A549 (cell line): ENCODE measurements around the gene USP38.

Experiments
- CBX2 ChIP-seq: fragments of 200-600 bp; sonication (generic); IDR thresholded peaks from 2 replicates; pipeline ENCODE4 v1.6.1; 2016; ENCODE audit warnings: low read depth, mild to moderate bottlenecking, borderline replicate concordance
- JUN ChIP-seq, 2 experiments: fragments of >200 bp; sonication (Bioruptor Twin); formaldehyde crosslinking; IDR thresholded peaks; 2 replicates in 1 of 2; 3 replicates in 1 of 2; pipeline ENCODE4 v1.6.1; 2016 to 2017
- JUNB ChIP-seq: fragments of >200 bp; sonication (Bioruptor Twin); formaldehyde crosslinking; IDR thresholded peaks from 2 replicates; pipeline ENCODE4 v1.6.1; 2016
- KDM1A ChIP-seq: fragments of 200-600 bp; sonication (generic); IDR thresholded peaks from 2 replicates; pipeline ENCODE4 v1.6.1; 2016; ENCODE audit warnings: low read depth, mild to moderate bottlenecking
- MAFK ChIP-seq: fragments of 450-650 bp; IDR thresholded peaks from 2 replicates; pipeline ENCODE4 v1.6.1; 2014; ENCODE audit not compliant: partially characterized antibody
- RCOR1 ChIP-seq: fragments of 150-350 bp; IDR thresholded peaks from 2 replicates; pipeline ENCODE4 v1.6.1; 2014; ENCODE audit warnings: antibody characterized with exemption, low read length, low read depth
- RFX5 ChIP-seq: fragments of 450-650 bp; IDR thresholded peaks from 2 replicates; pipeline ENCODE4 v1.7.1; 2014; ENCODE audit warnings: antibody characterized with exemption, mild to moderate bottlenecking, moderate library complexity

DNA sequence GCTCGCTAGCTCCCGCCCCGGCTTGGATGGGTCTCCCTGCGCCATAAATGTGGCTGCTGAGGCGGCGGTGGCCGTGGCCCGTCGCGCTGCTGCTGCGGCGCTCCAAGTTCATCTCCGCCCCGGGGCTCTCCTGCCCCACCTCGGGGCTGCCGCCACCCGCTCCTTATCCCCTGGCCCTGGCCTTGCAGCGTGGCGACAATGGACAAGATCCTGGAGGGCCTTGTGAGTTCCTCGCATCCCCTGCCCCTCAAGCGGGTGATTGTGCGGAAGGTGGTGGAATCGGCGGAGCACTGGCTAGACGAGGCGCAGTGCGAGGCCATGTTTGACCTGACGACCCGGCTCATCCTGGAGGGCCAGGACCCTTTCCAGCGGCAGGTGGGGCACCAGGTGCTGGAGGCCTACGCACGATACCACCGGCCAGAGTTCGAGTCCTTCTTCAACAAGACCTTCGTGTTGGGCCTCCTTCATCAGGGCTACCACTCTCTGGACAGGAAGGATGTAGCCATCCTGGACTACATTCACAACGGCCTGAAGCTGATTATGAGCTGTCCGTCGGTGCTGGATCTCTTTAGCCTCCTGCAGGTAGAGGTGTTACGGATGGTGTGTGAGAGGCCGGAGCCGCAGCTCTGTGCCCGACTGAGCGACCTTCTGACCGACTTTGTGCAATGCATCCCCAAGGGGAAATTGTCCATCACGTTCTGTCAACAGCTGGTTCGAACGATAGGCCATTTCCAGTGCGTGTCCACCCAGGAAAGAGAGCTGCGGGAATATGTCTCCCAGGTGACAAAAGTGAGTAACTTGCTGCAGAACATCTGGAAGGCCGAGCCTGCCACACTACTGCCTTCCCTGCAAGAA is 763 bp downstream of the USP38 start:
- TF ChIP-seq CBX2 = no peak
- TF ChIP-seq MAFK = no peak
- TF ChIP-seq RCOR1 = no peak
- TF ChIP-seq KDM1A = no peak
- TF ChIP-seq RFX5 = no peak
- TF ChIP-seq JUN (IDR thresholded peaks at IDR 0.05) = no peak
- TF ChIP-seq JUNB = no peak
